HG02970 (cell line): ENCODE results near the gene MRTFB.

Experiments
- ATAC-seq: cut with Tn5 transposase; IDR thresholded peaks from one replicate; pipeline ENCODE4 v1.9.1; 2021; ENCODE audit warnings: mild to moderate bottlenecking, moderate library complexity, moderate number of reproducible peaks; ENCODE audit not compliant: unreplicated experiment, low FRiP score

MRTFB gene

GRCh38 chr16:14215941-14216340 is 144.8 kb downstream of the MRTFB start:
- ATAC-seq: no peak

GRCh38 chr16:14219983-14220382 is 148.9 kb downstream of the MRTFB start:
- ATAC-seq: no peak

- ATAC-seq: no peak
Observed at GRCh38 chr16:14223632-14224031, 152.5 kb downstream of the MRTFB start.

DNA sequence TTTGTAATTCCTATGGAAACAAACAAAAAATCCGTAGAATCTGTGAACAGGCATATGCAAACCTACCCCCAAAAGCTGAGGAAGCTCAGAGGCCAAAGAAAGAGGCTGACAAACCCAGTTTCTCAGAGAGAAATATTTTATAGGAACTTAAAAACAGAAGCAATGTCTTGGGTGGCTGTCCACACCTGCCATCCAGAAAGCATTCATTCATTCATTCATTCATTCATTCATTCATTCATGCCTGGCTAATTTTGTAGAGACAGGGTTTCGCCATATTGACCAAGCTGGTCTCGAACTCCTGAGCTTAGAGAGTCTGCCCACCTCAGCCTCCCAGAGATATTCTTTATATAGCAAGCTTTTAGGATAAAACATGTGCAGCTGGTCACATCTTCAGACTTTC is 154.3 kb downstream of the MRTFB start:
- ATAC-seq: no peak

GRCh38 chr16:14232106-14232864 is 161.2 kb downstream of the MRTFB start:
- no peak for ATAC-seq

DNA sequence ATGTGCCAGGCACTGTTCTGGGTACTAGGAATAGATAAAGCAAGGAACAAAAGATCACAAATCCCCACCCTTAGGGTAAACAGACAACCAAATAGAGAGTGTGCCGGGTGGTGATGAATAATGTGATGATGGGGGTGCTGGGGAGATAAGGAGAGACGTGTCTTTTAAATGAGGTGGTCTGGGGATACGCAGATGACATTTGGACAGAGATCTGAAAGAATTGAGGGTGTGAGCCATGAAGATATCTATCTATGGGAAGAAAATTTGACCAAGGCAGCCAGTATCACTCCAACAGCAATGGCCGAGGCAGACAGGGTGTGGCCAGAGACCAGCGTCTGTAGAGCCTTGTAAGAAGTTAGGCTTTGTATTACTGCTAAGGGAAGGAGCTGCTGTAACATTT is 165.3 kb downstream of the MRTFB start:
- ATAC-seq: no peak

DNA sequence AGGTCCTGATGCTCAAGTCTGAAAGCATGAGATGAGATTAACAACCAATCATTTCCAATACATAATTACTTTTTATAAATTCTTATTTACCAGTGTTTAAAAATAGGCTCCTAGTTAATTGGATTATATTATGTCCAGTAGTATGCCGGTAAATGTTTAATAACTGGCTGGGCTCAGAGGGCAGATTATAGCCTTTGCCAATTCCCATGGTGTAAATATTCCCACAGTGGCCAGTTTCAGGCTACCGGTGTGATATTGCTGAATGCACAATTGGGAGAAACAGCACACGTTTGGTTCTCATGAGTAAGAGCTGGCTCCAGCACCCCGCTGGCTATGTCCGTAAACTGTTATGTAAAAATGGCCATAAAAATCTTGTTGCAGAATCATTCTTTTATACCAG is 167.6 kb downstream of the MRTFB start:
- no peak for ATAC-seq

DNA sequence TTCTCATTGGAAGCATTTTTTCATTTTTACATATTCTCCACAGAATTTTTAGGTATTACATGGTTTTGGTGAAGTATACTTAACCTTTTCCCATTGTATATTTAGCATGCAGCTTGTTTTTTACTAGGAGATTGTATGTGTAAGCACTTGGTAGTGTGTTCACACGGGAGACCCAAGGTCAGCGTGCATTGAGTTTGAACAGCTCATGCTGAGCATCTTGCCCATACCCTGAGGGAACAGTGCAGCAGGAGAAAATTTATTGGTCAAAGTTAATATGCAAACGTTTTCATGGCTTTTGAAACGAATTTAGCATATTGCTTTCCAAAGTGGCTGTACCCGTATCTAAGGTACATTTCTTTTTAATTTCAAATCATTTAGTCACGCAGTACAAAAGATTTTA is 168.7 kb downstream of the MRTFB start:
- no peak for ATAC-seq

DNA sequence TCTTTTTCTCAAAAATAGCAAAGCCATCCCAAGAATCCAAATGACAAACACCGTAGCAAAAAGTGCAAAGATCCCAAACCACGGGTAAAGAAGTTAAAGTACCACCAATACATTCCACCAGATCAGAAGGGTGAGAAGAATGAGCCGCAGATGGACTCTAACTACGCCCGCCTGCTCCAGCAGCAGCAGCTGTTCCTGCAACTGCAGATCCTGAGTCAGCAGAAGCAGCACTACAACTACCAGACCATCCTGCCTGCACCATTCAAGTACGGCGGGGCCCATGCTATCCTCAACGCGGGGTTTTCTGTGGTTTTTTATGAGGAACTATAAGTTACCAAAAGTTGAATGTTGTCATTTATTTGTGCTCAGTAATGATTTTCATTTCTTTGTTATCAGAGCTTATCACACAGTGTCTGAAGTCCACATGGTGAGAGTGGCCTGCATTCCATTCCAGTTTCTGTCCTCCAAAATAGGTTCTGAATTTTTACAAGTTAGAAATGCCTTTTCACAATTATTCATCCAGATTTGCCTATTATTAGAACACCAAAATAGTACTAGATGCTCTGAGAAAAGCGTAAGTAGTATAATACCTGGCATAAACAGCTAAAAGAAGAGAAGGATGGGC is 169.2 kb downstream of the MRTFB start:
- no peak for ATAC-seq

DNA sequence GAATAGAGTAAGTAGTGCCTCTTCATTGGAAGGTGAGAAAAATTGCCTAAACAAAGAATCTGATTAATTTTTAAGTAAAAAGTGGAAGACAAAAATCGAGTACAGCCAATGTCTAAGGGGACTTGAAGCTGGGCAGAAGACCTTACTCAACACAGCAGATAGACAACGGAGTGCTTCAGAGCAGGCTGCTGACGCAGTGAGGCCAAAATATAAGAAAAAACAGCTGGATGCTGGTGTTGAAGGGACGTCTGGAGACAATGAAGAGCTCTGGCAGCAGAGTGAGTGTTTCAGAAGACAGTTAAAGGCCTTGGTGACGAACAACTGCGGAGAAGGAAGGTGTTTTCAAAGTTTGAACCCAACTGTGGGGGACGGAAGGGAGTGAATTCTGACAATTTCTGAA is 169.8 kb downstream of the MRTFB start:
- no peak for ATAC-seq

- no peak for ATAC-seq
Observed at GRCh38 chr16:14241631-14242030, 170.5 kb downstream of the MRTFB start.

DNA sequence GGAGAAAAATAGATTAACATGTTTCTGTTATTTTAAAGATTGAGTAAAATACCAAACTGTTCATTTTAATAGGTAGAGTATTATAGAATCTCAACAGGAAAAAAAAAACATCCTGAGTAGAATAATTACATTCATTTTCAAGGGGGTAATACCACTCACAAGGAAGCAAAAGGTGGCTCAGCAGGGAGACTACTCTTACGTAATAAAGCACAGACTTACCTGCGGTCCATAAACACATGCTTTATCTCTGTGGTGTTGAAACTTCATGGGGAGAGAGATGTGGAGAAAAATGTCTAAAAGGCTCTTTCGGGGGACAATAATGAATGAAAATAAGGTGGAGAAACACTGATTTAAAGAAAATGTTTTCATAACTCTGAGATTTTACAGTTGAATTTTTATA is 171.7 kb downstream of the MRTFB start:
- ATAC-seq: no peak

DNA sequence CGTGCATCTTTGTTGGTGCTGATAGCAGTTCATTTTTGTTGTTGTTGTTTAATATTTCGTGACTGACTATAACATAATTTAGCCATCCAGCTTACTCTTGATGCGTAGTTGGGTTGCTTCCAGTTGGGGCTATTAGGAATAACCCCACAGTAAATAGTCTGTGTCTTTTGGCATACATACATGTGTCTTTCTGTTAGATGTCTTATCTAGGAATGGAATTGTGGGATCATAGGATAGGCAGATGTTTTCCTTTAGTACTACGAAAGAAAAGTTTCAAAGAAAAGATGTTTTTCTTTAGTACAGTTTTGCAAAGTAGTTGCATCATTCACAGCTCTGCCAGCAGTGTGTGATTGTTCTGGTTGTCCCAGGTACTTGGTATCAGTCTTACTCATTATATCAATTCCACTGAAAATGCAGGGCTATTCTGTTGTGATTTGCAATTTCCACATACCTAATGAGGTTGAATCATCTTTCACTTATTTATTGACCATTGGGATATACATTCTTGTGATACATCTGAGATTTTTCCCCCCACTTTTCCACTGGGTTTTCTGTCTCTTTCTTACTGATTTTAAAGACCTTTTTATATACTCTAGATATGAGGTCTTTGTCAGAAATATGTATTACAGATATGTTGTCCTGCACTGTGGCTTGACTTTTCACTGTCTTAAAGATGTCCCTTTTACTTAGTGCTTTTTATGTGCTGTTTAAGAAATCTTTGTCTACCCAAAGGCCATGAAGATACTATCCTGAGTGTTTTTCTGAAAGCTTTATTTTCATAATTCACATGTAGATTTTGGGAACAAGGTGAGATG is 173.3 kb downstream of the MRTFB start:
- ATAC-seq: no peak

DNA sequence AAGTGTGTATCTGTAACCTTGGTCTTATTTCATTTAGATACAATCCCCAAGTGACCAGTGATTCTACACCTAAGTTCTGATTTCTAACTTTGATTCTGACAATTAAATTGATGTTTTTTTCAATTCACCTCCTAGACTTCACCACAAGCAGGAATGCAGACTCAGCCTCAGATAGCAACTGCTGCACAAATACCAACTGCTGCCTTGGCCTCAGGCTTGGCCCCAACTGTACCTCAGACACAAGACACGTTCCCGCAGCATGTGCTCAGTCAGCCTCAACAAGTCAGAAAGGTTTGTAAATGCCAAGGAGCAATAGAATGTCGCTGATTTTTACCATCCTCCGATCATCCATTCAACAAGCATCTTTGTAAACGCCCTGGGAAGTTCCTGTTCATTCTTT is 177.7 kb downstream of the MRTFB start:
- ATAC-seq: no peak

DNA sequence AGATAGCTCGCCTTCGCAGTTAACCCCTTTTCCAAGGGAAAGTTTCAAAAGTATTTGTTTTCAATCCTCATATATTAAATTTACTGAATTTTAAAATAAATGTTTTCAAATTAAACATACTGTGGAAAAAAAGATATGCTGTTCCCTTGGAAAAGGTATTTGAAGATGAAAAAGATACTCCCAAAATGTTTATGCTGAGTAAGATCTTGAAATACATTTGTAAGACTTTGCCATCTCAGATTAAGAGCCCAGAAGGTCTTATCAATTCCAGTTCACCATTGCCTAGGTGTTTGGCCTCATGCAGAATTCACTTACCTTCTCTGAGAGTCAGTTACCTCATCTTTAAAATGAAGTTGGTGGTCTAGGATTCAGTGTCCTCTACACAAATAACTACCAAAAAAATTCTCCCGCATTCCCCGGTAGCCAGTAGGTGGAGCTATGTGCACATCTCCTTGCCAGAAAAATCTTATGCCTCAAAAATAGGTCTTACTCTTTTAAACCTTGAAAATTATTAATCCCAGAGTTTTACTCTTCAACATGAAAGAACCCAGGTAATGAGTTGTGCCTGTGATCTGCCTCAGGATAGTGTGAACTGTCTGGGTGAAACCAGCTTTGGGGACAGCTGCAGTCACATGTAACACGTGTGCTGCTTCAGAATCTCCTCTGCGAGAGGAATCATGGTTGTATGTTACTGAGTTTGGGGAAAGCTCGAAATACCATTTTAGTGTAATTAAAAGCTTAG is 178.3 kb downstream of the MRTFB start:
- no peak for ATAC-seq

DNA sequence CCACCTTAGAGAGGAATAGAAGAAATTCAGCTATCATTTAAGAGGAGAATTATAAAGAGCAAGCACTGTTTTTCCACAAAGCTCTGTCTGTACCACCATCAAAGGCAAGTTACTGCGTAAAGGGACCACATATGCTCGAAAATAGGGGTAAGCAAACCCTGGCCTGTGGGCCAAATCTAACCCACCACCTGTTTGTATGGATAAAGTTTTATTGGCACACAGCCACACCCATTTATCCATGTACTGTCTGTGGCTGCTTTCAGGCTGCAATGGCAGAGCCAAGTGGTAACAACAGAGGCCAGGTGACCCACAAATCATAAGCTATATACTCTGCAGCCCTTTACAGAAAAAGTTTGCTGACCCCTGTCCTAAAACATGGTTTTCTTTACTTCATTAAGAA is 180.3 kb downstream of the MRTFB start:
- ATAC-seq: no peak

DNA sequence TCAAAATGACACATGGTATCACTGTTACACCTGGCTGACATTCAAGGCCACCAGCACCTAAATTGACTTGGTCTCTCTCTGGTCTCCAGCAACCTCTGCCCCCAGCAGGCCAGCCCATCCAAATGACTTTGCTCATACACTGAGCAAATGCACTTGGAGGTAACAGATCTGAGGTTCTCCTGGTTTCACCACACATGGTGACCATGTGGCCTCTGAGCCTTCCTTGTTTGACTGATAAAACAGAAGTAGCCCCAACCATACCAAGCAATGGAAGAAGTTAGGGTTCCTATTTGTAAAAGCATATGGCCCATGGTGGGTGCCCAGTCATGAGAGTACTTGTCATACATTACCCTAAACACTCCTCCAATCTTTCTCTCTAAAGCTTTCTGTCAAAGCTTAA is 181.7 kb downstream of the MRTFB start:
- no peak for ATAC-seq

- ATAC-seq: no peak
Observed at GRCh38 chr16:14263011-14263410, 191.9 kb downstream of the MRTFB start.

- no peak for ATAC-seq
Observed at GRCh38 chr16:14263769-14264168, 192.7 kb downstream of the MRTFB start.

DNA sequence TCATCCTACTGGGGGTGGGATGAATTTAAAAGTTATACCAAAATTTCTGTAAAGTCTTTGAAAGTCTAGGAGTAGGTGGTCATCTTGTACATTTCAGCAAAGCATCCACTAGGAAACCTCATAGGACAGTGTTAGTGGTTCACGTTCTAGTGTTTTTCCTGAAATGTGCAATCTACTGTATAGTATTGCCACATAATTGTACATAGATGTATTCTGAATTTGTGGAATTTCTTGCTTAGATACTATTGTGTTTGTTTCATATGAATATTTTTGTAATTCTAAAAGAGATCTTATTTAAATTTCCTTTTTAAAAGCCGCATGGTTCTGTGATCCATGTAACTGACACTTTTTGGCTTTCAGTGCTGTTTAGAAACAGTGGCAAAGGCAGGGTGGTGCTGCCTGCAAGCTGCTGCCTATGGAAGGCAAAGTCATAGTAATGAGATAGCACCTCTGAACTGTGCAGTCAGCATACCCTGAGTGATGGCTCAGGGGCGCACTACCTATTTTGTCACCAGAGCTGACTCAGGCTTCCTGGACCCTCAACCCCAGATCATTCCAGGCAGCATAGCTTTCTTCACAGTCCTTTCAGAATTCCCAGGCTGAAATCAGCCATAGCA is 193.3 kb downstream of the MRTFB start:
- no peak for ATAC-seq
